OCI-LY1 (cell line): ENCODE measurements around the gene ASIC3.

Experiments used
- EZH2 ChIP-seq: fragments of 200-600 bp; sonication (generic), shearing (Covaris generic); IDR thresholded peaks from 2 replicates; pipeline ENCODE4 v1.8.0; 2017; ENCODE audit warnings: borderline replicate concordance, mixed run types, mild to moderate bottlenecking, antibody characterized with exemption, low read length, moderate library complexity, mixed read lengths
- TF ChIP-seq, protein P1 (sequence below): fragments of 200-600 bp; sonication (generic), shearing (Covaris generic); IDR thresholded peaks from 2 replicates; pipeline ENCODE4 v1.5.1; 2017; ENCODE audit warnings: mild to moderate bottlenecking, antibody characterized with exemption, low read length, moderate library complexity, mixed read lengths

GRCh38 chr7:151089893-151090730 lies 41.8 kb downstream of the ASIC3 start:
- TF ChIP-seq, protein P1, sequence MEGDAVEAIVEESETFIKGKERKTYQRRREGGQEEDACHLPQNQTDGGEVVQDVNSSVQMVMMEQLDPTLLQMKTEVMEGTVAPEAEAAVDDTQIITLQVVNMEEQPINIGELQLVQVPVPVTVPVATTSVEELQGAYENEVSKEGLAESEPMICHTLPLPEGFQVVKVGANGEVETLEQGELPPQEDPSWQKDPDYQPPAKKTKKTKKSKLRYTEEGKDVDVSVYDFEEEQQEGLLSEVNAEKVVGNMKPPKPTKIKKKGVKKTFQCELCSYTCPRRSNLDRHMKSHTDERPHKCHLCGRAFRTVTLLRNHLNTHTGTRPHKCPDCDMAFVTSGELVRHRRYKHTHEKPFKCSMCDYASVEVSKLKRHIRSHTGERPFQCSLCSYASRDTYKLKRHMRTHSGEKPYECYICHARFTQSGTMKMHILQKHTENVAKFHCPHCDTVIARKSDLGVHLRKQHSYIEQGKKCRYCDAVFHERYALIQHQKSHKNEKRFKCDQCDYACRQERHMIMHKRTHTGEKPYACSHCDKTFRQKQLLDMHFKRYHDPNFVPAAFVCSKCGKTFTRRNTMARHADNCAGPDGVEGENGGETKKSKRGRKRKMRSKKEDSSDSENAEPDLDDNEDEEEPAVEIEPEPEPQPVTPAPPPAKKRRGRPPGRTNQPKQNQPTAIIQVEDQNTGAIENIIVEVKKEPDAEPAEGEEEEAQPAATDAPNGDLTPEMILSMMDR: no peak
- no peak for TF ChIP-seq EZH2
